HAP-1 (cell line): ENCODE measurements around the gene ZSWIM8.
"Not testable (repeated sequence)": the region's sequence is repeated elsewhere in the genome, so short reads cannot be mapped to it uniquely, and the experiment has no call there.

Source experiments
- DNase-seq, 2 experiments: peaks; one replicate each; pipeline ENCODE4 v3.0.0-alpha.2; 2016 to 2020; ENCODE audit warnings: low spot score in 2 of 2
- H3K27me3 ChIP-seq: fragments of 250-450 bp; sonication (Bioruptor Pico); 2 replicates; pipeline ENCODE4 v1.5.1; 2020; ENCODE audit warnings: low read depth, mild to moderate bottlenecking, moderate library complexity
- H3K36me3 ChIP-seq: fragments of 250-450 bp; sonication (Bioruptor Pico); replicated peaks from 2 replicates; pipeline ENCODE4 v1.5.1; 2020; ENCODE audit warnings: mild to moderate bottlenecking
- H3K4me1 ChIP-seq: fragments of 250-450 bp; sonication (Bioruptor Pico); 2 replicates; pipeline ENCODE4 v1.5.1; 2020; ENCODE audit warnings: mild to moderate bottlenecking
- H3K4me3 ChIP-seq: fragments of 250-450 bp; sonication (Bioruptor Pico); 2 replicates; pipeline ENCODE4 v1.5.1; 2020; ENCODE audit warnings: mild to moderate bottlenecking, moderate library complexity
- H3K9me3 ChIP-seq: fragments of 250-450 bp; sonication (Bioruptor Pico); 2 replicates; pipeline ENCODE4 v1.5.1; 2020; ENCODE audit warnings: mild to moderate bottlenecking, moderate library complexity
- in situ Hi-C: fragments of 300-500 bp; cut with MboI; formaldehyde crosslinking; loops from 3 replicates; pipeline ENCODE4 v1.14.3; 2020; ENCODE audit warnings: low sequenced_read_pairs, inconsistent platforms, mixed read lengths

ZSWIM8 gene

DNA sequence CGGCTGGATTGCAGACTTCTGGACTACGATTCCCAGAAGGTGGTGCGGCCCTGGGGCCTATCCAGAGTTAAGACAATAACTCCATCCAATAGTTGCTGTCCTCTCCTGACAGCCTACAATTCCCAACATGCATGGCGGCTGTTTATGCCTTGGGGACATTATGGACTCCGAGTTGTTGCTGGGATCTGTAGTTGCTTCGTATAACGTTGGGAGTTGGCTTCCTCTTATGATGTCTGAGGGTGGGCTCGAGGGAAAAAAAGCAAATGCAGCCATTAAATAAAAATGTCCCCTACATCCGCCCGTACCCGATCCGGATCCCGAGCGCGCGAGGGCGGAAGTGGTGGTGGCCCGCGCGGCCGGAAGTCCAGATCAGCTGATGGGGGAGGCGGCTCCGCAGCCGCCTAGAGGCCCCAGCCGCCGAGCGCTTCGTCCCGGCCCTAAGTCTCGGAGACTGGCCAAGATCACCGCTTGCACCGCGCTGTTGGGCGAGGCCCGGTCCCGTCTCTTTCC, at the start of gene ZSWIM8:
ZSWIM8 (plus strand) TSS at position 396 of the 510 bp plus-strand sequence. CDS start 273 bp downstream, outside the sequence.
- Histone ChIP-seq H3K27me3 (no peaks in the 10 kb centered on the region), H3K9me3 (no peaks in the 10 kb centered on the region), H3K36me3 (peaks cover 5% of the 10 kb centered on the region), H3K4me1 (peaks cover 23% of the 10 kb centered on the region), H3K4me3 (peak within 1 kb of the TSS; percentile 77)
- in situ Hi-C loops = no loop called here
- DNase-seq = peak; percentile 89 to 96

DNA sequence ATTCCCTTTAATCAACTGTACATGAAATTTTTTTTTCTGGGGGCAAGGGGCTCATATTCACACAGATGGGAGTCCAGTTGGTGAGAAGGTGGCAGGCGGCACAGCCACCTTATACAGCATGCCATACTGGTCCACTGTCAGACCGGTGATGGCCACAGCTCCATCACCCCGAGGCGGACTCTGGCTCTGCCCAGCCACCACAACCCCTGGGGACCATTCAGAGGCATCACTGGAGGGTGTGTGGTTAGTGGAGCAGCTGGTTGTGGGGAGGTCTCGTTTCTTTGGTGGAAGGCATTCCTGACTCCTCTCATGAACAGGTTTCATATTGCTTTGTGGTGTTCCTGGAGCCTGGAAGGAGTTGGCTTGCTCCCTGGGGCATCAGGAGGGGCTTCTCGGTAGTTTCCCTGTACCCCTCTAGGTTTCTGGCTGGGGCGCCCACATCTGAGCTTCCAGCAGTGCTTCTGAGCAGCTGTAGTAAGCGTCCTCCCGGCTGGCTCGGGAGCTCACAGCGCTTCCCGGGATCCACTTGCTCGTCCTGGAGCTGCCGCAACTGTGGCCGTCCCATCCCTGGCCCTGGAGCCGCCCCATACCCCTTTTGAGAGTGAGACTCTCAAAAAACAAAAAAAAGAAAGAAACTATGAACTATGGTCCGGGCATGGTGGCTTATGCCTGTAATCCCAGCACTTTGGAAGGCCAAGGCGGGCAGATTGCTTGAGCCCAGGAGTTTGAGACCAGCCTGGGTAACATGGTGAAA, 44.7 kb upstream of the ZSWIM8 start:
- H3K4me3 ChIP-seq, H3K9me3 ChIP-seq, in situ Hi-C loops, H3K27me3 ChIP-seq, DNase-seq: not testable (repeated sequence)
- Histone ChIP-seq H3K4me1 (peaks cover 16% of the 10 kb centered on the region), H3K36me3 (peaks cover 10% of the 10 kb centered on the region)

DNA sequence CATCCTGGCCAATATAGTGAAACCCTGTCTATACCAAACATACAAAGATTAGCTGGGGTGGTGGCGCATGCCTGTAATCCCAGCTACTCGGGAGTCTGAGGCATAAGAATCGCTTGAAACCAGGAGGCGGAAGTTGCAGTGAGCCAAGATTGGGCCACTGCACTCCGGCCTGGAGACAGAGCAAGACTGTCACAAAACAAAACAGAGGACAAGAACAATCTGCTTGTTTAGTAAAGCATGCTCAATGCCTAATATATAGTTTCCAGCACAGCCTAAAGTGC, 43.0 kb upstream of the ZSWIM8 start:
- H3K9me3 ChIP-seq = no peaks in the 10 kb centered on the region
- H3K36me3 ChIP-seq = peaks cover 23% of the 10 kb centered on the region
- no peaks in the 10 kb centered on the region for H3K27me3 ChIP-seq
- no peak overlapping the region for H3K4me3 ChIP-seq
- in situ Hi-C loops = no loop called here
- peaks cover 16% of the 10 kb centered on the region for H3K4me1 ChIP-seq
- DNase-seq = no peak

GRCh38 chr10:73743327-73743904, 42.0 kb upstream of the ZSWIM8 start:
- H3K27me3 ChIP-seq = no peaks in the 10 kb centered on the region
- H3K4me3 ChIP-seq = peak overlapping the region; percentile 81
- in situ Hi-C loops = no loop called here
- peaks cover 16% of the 10 kb centered on the region for H3K4me1 ChIP-seq
- H3K36me3 ChIP-seq = peaks cover 32% of the 10 kb centered on the region
- H3K9me3 ChIP-seq = no peaks in the 10 kb centered on the region
- DNase-seq = no peak

- in situ Hi-C loops = no loop called here
- peak within 1 kb of the TSS; percentile 81 for H3K4me3 ChIP-seq
- peaks cover 39% of the 10 kb centered on the region for H3K36me3 ChIP-seq
- peaks cover 16% of the 10 kb centered on the region for H3K4me1 ChIP-seq
- no peaks in the 10 kb centered on the region for H3K27me3 ChIP-seq
- peak; percentile 94 to 97 for DNase-seq
- no peaks in the 10 kb centered on the region for H3K9me3 ChIP-seq
Measured at GRCh38 chr10:73743905-73744663, 41.3 kb upstream of the ZSWIM8 start, which contains the start of gene SEC24C. Gene SEC24C (plus strand): TSS chr10:73744372. CDS start chr10:73746833, 2,461 bp downstream.

GRCh38 chr10:73744664-73744975, 40.8 kb upstream of the ZSWIM8 start:
- peak overlapping the region; percentile 81 for H3K4me3 ChIP-seq
- H3K36me3 ChIP-seq = peaks cover 42% of the 10 kb centered on the region
- peaks cover 16% of the 10 kb centered on the region for H3K4me1 ChIP-seq
- in situ Hi-C loops = no loop called here
- DNase-seq = peak in 1 of 2 experiments; percentile 81
- H3K27me3 ChIP-seq = no peaks in the 10 kb centered on the region
- no peaks in the 10 kb centered on the region for H3K9me3 ChIP-seq

- Histone ChIP-seq H3K27me3 (no peaks in the 10 kb centered on the region), H3K9me3 (no peaks in the 10 kb centered on the region), H3K4me3 (no peak overlapping the region), H3K4me1 (peaks cover 16% of the 10 kb centered on the region), H3K36me3 (peaks cover 54% of the 10 kb centered on the region)
- DNase-seq = no peak
- in situ Hi-C loops = no loop called here
Measured at GRCh38 chr10:73746721-73747120, 38.7 kb upstream of the ZSWIM8 start.

DNA sequence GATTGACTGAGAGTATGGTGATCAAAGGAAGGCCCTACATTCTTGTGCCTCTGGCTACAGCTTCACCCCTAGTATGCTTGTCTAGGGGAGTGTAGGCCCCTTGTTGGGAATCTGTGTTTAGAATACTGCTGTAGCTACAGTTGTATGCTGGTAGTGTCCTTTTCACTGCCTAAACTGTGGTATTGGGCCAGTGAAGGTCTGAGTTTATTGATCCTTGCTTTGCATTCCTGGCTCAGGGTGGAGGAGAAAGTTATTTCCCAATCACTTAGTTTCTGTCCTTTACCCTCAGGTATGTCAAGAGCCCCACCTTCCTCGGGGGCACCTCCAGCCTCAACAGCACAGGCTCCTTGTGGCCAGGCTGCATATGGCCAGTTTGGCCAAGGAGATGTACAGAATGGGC, 34.6 kb upstream of the ZSWIM8 start:
- in situ Hi-C loops = no loop called here
- no peak for DNase-seq
- Histone ChIP-seq H3K27me3 (no peaks in the 10 kb centered on the region), H3K4me3 (no peak overlapping the region), H3K36me3 (peaks cover 70% of the 10 kb centered on the region), H3K4me1 (no peaks in the 10 kb centered on the region), H3K9me3 (no peaks in the 10 kb centered on the region)

DNA sequence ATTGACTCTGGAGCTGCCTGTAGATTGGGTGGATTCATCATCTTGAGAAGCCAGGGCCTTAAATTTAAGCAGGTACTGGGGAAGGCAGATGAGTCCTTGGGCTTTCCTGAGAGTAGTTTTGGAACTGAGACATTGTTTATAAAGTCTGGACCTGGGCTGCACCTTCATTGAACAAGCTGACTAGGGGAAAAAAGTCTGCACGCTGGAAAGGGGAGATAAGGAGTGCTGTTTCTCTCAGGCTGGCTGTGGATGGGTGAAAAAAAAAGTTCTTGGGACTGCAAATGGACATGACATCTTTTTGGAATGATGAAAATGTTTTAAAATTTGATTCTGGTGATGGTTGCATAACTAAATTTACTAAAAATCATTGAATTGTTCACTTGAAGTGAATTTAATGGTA, 29.2 kb upstream of the ZSWIM8 start:
- Histone ChIP-seq H3K4me3 (no peak overlapping the region), H3K4me1 (no peaks in the 10 kb centered on the region), H3K36me3 (peaks cover 60% of the 10 kb centered on the region), H3K9me3 (no peaks in the 10 kb centered on the region), H3K27me3 (no peaks in the 10 kb centered on the region)
- in situ Hi-C loops = no loop called here
- DNase-seq = no peak

GRCh38 chr10:73758704-73759511, 26.5 kb upstream of the ZSWIM8 start:
- no peaks in the 10 kb centered on the region for H3K4me1 ChIP-seq
- no peak overlapping the region for H3K4me3 ChIP-seq
- H3K9me3 ChIP-seq = no peaks in the 10 kb centered on the region
- DNase-seq = no peak
- in situ Hi-C loops = no loop called here
- peaks cover 64% of the 10 kb centered on the region for H3K36me3 ChIP-seq
- no peaks in the 10 kb centered on the region for H3K27me3 ChIP-seq

GRCh38 chr10:73759512-73760115, 25.8 kb upstream of the ZSWIM8 start:
- Histone ChIP-seq H3K27me3 (no peaks in the 10 kb centered on the region), H3K4me3 (no peak overlapping the region), H3K36me3 (peaks cover 62% of the 10 kb centered on the region), H3K4me1 (no peaks in the 10 kb centered on the region), H3K9me3 (no peaks in the 10 kb centered on the region)
- in situ Hi-C loops = no loop called here
- no peak for DNase-seq

DNA sequence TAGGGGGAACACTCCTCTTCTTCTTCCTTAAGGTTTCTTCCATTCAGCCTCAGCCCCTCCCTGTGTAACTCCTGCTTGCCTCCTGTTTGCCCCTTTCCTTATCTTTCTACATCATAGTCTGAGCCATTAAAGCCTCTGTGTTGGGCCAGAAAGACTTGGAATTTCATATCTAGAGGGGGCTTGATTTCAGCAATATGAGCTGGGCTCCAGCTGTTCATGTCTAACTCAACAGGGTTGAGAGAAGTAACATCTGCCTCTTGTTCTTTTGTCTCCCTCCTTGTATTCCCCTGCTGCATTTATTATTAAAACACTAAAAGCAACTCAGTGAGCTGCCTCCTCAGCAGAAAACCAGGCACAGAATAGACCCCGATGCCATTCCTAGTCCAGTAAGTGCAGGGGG, 23.6 kb upstream of the ZSWIM8 start:
- in situ Hi-C loops = no loop called here
- Histone ChIP-seq H3K4me1 (no peaks in the 10 kb centered on the region), H3K4me3 (no peak overlapping the region), H3K9me3 (no peaks in the 10 kb centered on the region), H3K27me3 (no peaks in the 10 kb centered on the region), H3K36me3 (peaks cover 73% of the 10 kb centered on the region)
- DNase-seq = no peak

DNA sequence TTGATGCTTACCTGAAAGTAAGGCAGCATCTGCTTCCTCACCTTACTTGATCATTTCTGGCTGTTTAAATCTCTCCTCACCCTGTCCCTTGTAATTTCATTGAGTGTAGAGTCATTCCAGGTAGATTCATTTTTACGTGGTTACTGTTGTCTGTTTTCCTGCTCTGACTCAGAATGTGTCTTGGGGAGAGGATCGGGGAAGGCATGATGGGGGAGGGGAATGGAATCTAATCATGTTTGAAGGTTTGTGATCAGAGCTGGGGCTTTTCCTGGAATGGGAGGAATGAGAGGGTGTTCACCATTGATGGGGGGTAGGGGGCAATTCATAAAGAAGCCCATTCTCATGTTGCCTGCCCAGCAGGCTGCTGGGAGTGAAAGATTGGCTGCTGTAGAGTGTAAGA, 22.5 kb upstream of the ZSWIM8 start:
- Histone ChIP-seq H3K4me1 (no peaks in the 10 kb centered on the region), H3K36me3 (peaks cover 85% of the 10 kb centered on the region), H3K27me3 (no peaks in the 10 kb centered on the region), H3K9me3 (no peaks in the 10 kb centered on the region), H3K4me3 (no peak overlapping the region)
- DNase-seq = no peak
- in situ Hi-C loops = no loop called here
